ENCODE results near the gene APBA2.

Gene APBA2

DNA sequence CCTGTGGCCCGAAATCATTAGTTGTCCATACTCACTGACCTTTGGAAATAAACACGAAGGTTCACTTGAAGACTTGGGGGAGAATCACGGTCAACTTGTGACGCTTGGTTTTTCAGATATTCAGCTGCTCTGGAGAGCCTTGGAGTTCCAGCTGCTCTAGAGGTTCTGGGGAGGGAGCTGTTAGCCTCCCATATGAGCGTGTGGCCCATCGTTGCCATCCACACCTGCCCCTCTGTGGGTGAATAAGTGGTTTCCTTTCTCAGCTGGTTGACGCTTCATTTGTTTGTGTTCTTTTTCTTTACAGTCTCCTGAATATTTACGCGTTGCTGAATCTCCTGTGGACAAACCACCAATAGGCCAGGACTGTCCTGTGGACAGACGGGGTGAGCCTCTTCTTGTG lies 35.6 kb downstream of the APBA2 start:
- H3K36me3 ChIP-seq (ENCODE audit: control insufficient read depth, insufficient read depth, low read length) = no peaks in the 10 kb centered on the region
- H3K9ac ChIP-seq (ENCODE audit: low read depth, low read length) = no peak overlapping the region
- H3K4me1 ChIP-seq (ENCODE audit: control insufficient read depth, insufficient read depth, low read length) = peaks cover 4% of the 10 kb centered on the region
- no peaks in the 10 kb centered on the region for H3K27me3 ChIP-seq (ENCODE audit: control insufficient read depth, insufficient read depth, low read length)
- no peak overlapping the region for H3K4me3 ChIP-seq (ENCODE audit: low read depth, low read length)
- H3K9me3 ChIP-seq (ENCODE audit: control insufficient read depth, insufficient read depth, low read length) = no peaks in the 10 kb centered on the region

- Histone ChIP-seq H3K4me1 (ENCODE audit: control insufficient read depth, insufficient read depth, low read length) (peaks cover 4% of the 10 kb centered on the region), H3K9ac (ENCODE audit: low read depth, low read length) (no peak overlapping the region), H3K4me3 (ENCODE audit: low read depth, low read length) (no peak overlapping the region), H3K9me3 (ENCODE audit: control insufficient read depth, insufficient read depth, low read length) (no peaks in the 10 kb centered on the region), H3K27me3 (ENCODE audit: control insufficient read depth, insufficient read depth, low read length) (no peaks in the 10 kb centered on the region), H3K36me3 (ENCODE audit: control insufficient read depth, insufficient read depth, low read length) (no peaks in the 10 kb centered on the region)
Measured at GRCh38 chr15:28921919-28922706, 36.3 kb downstream of the APBA2 start.

GRCh38 chr15:28922707-28923012 lies 36.9 kb downstream of the APBA2 start:
- Histone ChIP-seq H3K9ac (ENCODE audit: low read depth, low read length) (no peak overlapping the region), H3K27me3 (ENCODE audit: control insufficient read depth, insufficient read depth, low read length) (no peaks in the 10 kb centered on the region), H3K9me3 (ENCODE audit: control insufficient read depth, insufficient read depth, low read length) (no peaks in the 10 kb centered on the region), H3K4me1 (ENCODE audit: control insufficient read depth, insufficient read depth, low read length) (peaks cover 4% of the 10 kb centered on the region), H3K4me3 (ENCODE audit: low read depth, low read length) (no peak overlapping the region), H3K36me3 (ENCODE audit: control insufficient read depth, insufficient read depth, low read length) (no peaks in the 10 kb centered on the region)

GRCh38 chr15:28923726-28924280 lies 38.0 kb downstream of the APBA2 start:
- Histone ChIP-seq H3K27me3 (ENCODE audit: control insufficient read depth, insufficient read depth, low read length) (no peaks in the 10 kb centered on the region), H3K9ac (ENCODE audit: low read depth, low read length) (no peak overlapping the region), H3K4me1 (ENCODE audit: control insufficient read depth, insufficient read depth, low read length) (no peaks in the 10 kb centered on the region), H3K9me3 (ENCODE audit: control insufficient read depth, insufficient read depth, low read length) (no peaks in the 10 kb centered on the region), H3K4me3 (ENCODE audit: low read depth, low read length) (no peak overlapping the region), H3K36me3 (ENCODE audit: control insufficient read depth, insufficient read depth, low read length) (no peaks in the 10 kb centered on the region)

- Histone ChIP-seq H3K9me3 (ENCODE audit: control insufficient read depth, insufficient read depth, low read length) (no peaks in the 10 kb centered on the region), H3K9ac (ENCODE audit: low read depth, low read length) (no peak overlapping the region), H3K4me1 (ENCODE audit: control insufficient read depth, insufficient read depth, low read length) (no peaks in the 10 kb centered on the region), H3K27me3 (ENCODE audit: control insufficient read depth, insufficient read depth, low read length) (no peaks in the 10 kb centered on the region), H3K36me3 (ENCODE audit: control insufficient read depth, insufficient read depth, low read length) (no peaks in the 10 kb centered on the region), H3K4me3 (ENCODE audit: low read depth, low read length) (no peak overlapping the region)
Measured at GRCh38 chr15:28927043-28927442, 41.3 kb downstream of the APBA2 start.

GRCh38 chr15:28929200-28929599 lies 43.4 kb downstream of the APBA2 start:
- Histone ChIP-seq H3K9ac (ENCODE audit: low read depth, low read length) (no peak overlapping the region), H3K4me1 (ENCODE audit: control insufficient read depth, insufficient read depth, low read length) (no peaks in the 10 kb centered on the region), H3K36me3 (ENCODE audit: control insufficient read depth, insufficient read depth, low read length) (no peaks in the 10 kb centered on the region), H3K27me3 (ENCODE audit: control insufficient read depth, insufficient read depth, low read length) (no peaks in the 10 kb centered on the region), H3K9me3 (ENCODE audit: control insufficient read depth, insufficient read depth, low read length) (no peaks in the 10 kb centered on the region), H3K4me3 (ENCODE audit: low read depth, low read length) (no peak overlapping the region)

DNA sequence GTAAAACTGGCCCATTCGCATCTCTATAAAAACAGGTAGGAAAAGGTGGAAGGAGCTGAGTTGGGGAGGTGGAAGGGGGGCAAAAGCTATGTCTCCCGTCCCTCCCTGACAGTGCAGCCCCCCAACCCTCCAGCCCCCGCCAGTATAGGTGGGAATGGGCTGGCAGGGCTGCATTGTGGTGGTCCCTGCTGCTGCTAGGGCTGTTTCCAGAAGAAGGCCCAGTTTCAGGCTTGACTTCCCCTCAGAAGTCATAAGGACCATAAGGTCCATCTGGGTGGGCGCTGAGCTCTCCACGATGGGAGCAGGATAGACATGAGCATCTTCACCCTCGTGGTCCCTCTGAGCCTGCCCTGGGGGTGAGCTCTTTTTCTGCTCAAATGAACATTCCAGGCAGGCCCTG lies 44.2 kb downstream of the APBA2 start:
- Histone ChIP-seq H3K4me1 (ENCODE audit: control insufficient read depth, insufficient read depth, low read length) (peaks cover 1% of the 10 kb centered on the region), H3K27me3 (ENCODE audit: control insufficient read depth, insufficient read depth, low read length) (no peaks in the 10 kb centered on the region), H3K9me3 (ENCODE audit: control insufficient read depth, insufficient read depth, low read length) (no peaks in the 10 kb centered on the region), H3K9ac (ENCODE audit: low read depth, low read length) (no peak overlapping the region), H3K4me3 (ENCODE audit: low read depth, low read length) (no peak overlapping the region), H3K36me3 (ENCODE audit: control insufficient read depth, insufficient read depth, low read length) (no peaks in the 10 kb centered on the region)

GRCh38 chr15:28930476-28931291 lies 44.9 kb downstream of the APBA2 start:
- Histone ChIP-seq H3K27me3 (ENCODE audit: control insufficient read depth, insufficient read depth, low read length) (no peaks in the 10 kb centered on the region), H3K9me3 (ENCODE audit: control insufficient read depth, insufficient read depth, low read length) (no peaks in the 10 kb centered on the region), H3K36me3 (ENCODE audit: control insufficient read depth, insufficient read depth, low read length) (no peaks in the 10 kb centered on the region), H3K4me1 (ENCODE audit: control insufficient read depth, insufficient read depth, low read length) (peaks cover 3% of the 10 kb centered on the region), H3K9ac (ENCODE audit: low read depth, low read length) (no peak overlapping the region), H3K4me3 (ENCODE audit: low read depth, low read length) (no peak overlapping the region)

DNA sequence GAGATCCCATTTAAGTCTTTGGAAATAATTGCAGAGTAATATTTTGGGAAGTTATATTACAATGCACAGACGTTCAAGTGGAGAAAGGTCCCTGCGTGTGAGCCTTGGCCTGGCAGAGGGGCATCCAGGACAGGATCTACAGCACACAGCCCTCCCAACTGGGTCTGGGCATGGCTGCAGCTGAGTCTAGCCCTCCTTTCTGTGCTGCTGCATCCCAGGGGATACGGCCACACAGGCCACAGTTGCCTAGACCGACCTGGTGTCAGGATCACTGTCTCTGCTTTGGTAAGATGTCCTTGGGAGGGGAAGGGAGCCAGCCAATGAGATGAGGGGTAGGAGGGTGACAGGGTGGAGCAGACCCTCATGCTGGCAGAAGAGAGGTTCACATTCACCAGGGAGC lies 46.1 kb downstream of the APBA2 start:
- Histone ChIP-seq H3K4me1 (ENCODE audit: control insufficient read depth, insufficient read depth, low read length) (peaks cover 3% of the 10 kb centered on the region), H3K9ac (ENCODE audit: low read depth, low read length) (no peak overlapping the region), H3K27me3 (ENCODE audit: control insufficient read depth, insufficient read depth, low read length) (no peaks in the 10 kb centered on the region), H3K9me3 (ENCODE audit: control insufficient read depth, insufficient read depth, low read length) (no peaks in the 10 kb centered on the region), H3K36me3 (ENCODE audit: control insufficient read depth, insufficient read depth, low read length) (no peaks in the 10 kb centered on the region), H3K4me3 (ENCODE audit: low read depth, low read length) (no peak overlapping the region)

- Histone ChIP-seq H3K9ac (ENCODE audit: low read depth, low read length) (no peak overlapping the region), H3K4me1 (ENCODE audit: control insufficient read depth, insufficient read depth, low read length) (peaks cover 3% of the 10 kb centered on the region), H3K27me3 (ENCODE audit: control insufficient read depth, insufficient read depth, low read length) (no peaks in the 10 kb centered on the region), H3K36me3 (ENCODE audit: control insufficient read depth, insufficient read depth, low read length) (no peaks in the 10 kb centered on the region), H3K9me3 (ENCODE audit: control insufficient read depth, insufficient read depth, low read length) (no peaks in the 10 kb centered on the region), H3K4me3 (ENCODE audit: low read depth, low read length) (no peak overlapping the region)
Measured at GRCh38 chr15:28932361-28932760, 46.6 kb downstream of the APBA2 start.

GRCh38 chr15:28933710-28934445 lies 48.1 kb downstream of the APBA2 start:
- no peaks in the 10 kb centered on the region for H3K27me3 ChIP-seq (ENCODE audit: control insufficient read depth, insufficient read depth, low read length)

More at GRCh38 chr15:28933710-28934445, 48.1 kb downstream of the APBA2 start:
- Histone ChIP-seq H3K9ac (ENCODE audit: low read depth, low read length) (no peak overlapping the region), H3K4me1 (ENCODE audit: control insufficient read depth, insufficient read depth, low read length) (peaks cover 3% of the 10 kb centered on the region), H3K36me3 (ENCODE audit: control insufficient read depth, insufficient read depth, low read length) (no peaks in the 10 kb centered on the region), H3K9me3 (ENCODE audit: control insufficient read depth, insufficient read depth, low read length) (no peaks in the 10 kb centered on the region), H3K4me3 (ENCODE audit: low read depth, low read length) (no peak overlapping the region)

All from iPS-15b (cell line).